GM04504 (cell line): Measurements from ENCODE around the gene BPIFB6.

Source experiments
- DNase-seq: peaks from one replicate; pipeline ENCODE4 v3.0.0-alpha.2; 2012; ENCODE audit warnings: low read depth

The BPIFB6 gene

GRCh38 chr20:33002087-33002808, 29.2 kb upstream of the BPIFB6 start:
- DNase-seq, result no peak

- no peak for DNase-seq
Observed at GRCh38 chr20:33004141-33004751, 27.2 kb upstream of the BPIFB6 start, which contains the start of gene SUN5. TSS of gene SUN5 (minus strand) at chr20:33004433. CDS start at chr20:33004340, 93 bp downstream.

GRCh38 chr20:33005132-33005566, 26.3 kb upstream of the BPIFB6 start:
- DNase-seq, result no peak

GRCh38 chr20:33005908-33006775, 25.3 kb upstream of the BPIFB6 start:
- no peak for DNase-seq

- DNase-seq, result no peak
Observed at GRCh38 chr20:33006776-33007375, 24.6 kb upstream of the BPIFB6 start.

GRCh38 chr20:33007376-33008335, 23.8 kb upstream of the BPIFB6 start, which contains the start of gene BPIFB2:
TSS of gene BPIFB2 (plus strand) at chr20:33007704. CDS start at chr20:33008575, 871 bp downstream.
- no peak for DNase-seq

GRCh38 chr20:33008336-33009213, 22.9 kb upstream of the BPIFB6 start:
- DNase-seq, result no peak

- DNase-seq, result no peak
Observed at GRCh38 chr20:33009214-33010132, 22.0 kb upstream of the BPIFB6 start.

GRCh38 chr20:33010133-33010504, 21.3 kb upstream of the BPIFB6 start:
- DNase-seq, result no peak

- no peak for DNase-seq
Observed at GRCh38 chr20:33010674-33011449, 20.6 kb upstream of the BPIFB6 start.

GRCh38 chr20:33012327-33013189, 18.9 kb upstream of the BPIFB6 start:
- DNase-seq, result no peak

- DNase-seq, result no peak
Observed at GRCh38 chr20:33013701-33014326, 17.6 kb upstream of the BPIFB6 start.

- DNase-seq, result no peak
Observed at GRCh38 chr20:33014336-33015113, 16.9 kb upstream of the BPIFB6 start.

- DNase-seq, result no peak
Observed at GRCh38 chr20:33015114-33015484, 16.3 kb upstream of the BPIFB6 start.

- DNase-seq, result no peak
Observed at GRCh38 chr20:33015700-33016580, 15.5 kb upstream of the BPIFB6 start.
